GM13976 (cell line): ENCODE data around the gene TRAF3.
"Not testable (repeated sequence)": the region's sequence is repeated elsewhere in the genome, so short reads cannot be mapped to it uniquely, and the experiment has no call there.

Experiments
- DNase-seq: peaks from one replicate; pipeline ENCODE4 v3.0.0; 2012; ENCODE audit warnings: low spot score
- in situ Hi-C: fragments of 300-500 bp; cut with MboI; formaldehyde crosslinking; loops from one replicate; pipeline ENCODE4 v1.12.0; 2022; ENCODE audit warnings: low sequenced_read_pairs, mixed read lengths, inconsistent platforms; ENCODE audit not compliant: unreplicated experiment
- TF ChIP-seq, protein P1 (sequence below): IDR thresholded peaks from 2 replicates; pipeline ENCODE4 v1.5.1; 2012; ENCODE audit warnings: borderline replicate concordance, mild to moderate bottlenecking; ENCODE audit not compliant: insufficient read depth; ENCODE audit errors: extremely low read depth, missing control alignments, control extremely low read depth

TRAF3 gene

DNA sequence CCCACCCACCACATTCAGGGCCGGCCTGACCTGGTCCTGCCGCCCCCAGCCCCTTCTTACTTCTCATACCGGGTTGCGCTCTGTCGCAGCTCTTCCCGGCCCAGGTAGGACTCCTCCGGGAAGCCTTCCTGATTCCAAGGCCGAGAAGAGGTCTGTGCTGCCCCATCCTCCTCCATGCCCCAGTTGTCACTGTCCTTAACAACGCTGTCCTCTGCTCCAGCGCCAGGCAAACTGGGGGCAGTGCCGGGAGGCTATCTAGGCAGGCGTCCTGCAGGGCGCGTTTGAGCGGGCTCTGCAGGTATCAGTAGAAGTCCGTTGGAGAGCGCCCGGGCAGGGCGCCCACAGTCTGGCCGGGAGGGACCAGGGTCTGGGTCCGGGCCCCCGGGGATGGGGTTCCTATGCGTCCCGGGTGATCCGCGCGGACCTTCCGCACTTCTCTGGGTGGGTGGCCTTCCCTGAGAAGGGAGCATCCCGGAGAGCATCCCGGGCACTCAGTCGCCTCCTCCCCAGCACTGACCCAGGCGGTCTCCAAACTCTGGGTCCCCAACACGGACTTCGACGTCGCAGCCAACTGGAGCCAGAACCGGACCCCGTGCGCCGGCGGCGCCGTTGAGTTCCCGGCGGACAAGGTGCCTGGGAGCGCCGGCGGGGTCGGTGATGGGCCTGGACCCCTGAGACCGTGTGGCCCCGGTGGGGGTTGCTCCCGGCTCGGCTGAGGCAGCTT, 146.1 kb downstream of the TRAF3 start:
- TF ChIP-seq, protein P1, sequence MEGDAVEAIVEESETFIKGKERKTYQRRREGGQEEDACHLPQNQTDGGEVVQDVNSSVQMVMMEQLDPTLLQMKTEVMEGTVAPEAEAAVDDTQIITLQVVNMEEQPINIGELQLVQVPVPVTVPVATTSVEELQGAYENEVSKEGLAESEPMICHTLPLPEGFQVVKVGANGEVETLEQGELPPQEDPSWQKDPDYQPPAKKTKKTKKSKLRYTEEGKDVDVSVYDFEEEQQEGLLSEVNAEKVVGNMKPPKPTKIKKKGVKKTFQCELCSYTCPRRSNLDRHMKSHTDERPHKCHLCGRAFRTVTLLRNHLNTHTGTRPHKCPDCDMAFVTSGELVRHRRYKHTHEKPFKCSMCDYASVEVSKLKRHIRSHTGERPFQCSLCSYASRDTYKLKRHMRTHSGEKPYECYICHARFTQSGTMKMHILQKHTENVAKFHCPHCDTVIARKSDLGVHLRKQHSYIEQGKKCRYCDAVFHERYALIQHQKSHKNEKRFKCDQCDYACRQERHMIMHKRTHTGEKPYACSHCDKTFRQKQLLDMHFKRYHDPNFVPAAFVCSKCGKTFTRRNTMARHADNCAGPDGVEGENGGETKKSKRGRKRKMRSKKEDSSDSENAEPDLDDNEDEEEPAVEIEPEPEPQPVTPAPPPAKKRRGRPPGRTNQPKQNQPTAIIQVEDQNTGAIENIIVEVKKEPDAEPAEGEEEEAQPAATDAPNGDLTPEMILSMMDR, result no peak
- in situ Hi-C loops, result no loop called here
- no peak for DNase-seq

DNA sequence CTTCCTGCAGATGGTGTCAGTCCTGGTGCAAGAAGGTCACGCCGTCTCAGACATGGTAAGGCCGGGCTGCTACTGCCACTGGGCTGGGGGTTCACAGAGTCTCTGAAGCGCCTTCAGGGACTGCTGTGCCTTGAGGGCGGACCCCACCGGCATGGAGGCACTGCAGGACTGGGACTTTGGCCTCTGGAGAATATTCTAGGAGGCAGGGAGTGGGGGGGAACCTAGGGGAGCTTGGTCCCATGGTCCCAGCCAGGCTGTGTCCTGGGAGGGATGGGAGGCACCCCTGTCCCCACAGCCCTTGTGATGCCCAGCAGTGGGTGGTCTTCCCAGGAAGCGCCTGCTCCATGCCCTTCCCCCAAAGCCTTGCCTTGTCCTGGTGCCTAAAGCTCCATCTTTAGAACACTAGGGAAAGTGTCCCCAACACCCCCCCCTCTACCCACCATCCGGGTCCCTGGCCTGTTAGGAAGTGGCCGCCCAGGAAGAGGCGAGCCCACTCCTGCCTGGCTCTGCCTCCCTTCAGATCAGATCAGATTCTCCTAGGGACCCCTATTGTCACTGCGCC, 146.8 kb downstream of the TRAF3 start:
- no peak for DNase-seq
- TF ChIP-seq, protein P1, result no peak
- in situ Hi-C loops, result no loop called here

DNA sequence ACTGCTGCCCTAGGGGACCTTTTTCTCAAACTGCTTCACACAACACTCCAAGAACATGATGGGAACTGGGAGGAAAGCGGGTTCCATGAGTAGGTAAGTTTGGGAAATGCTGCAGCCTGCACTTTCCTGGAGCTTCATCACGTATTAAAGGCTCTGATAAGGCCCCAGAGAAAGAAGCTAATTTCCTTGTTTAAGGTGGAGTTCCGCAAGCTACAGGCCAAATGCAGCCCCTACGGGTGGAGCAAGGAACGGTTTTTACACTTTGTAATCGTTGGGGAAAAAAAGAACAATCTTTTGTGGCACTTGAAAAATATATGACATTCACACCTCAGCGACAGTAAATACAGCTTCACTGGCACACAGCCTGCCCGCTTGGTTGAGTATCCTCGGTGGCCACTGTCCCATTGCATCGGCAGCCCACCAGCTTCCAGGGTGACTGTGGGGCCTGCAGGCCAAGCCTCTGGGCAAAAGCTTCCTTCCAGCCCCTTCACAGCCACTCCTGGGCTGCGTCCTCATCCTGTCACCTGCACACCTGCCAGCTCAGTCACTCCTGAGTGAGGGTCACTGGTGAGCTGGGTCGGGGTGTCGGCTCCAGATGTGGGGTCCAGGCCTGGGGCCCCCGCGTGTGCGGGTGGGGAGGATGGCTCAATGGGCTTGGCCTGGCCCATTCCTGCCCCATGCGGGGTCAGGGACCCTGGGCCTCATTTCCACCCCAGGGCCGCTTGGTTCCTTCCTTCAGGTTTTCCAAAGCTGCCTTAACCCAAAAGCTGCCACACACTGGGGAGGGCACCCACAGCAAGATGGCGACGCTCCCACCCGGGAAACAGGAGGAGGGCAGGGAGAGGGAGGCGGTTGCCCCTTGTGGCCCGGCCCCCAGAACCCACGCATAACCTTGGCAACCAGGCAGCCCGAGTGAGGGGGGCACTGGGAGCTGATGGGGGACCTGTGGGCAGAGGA, 147.7 kb downstream of the TRAF3 start:
- no peak for DNase-seq

DNA sequence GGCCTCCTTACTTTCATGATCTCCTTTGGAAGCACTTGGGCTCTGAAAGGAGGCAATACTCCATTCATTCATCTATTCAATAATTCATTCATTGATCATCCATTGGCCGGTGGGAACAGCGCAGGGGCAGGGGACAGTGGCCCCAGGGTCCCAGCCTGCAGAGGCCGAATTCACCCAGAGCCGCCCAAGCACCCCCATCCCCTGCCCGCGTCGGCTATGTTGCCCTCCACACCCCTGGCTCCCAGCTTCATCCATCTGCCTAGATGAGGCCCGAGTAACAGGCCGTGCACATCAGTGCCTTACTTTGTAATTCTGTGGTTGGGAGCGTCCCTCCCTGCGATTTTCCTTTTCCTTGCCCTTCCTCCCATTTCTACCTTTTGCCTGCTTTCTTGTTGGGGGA, 148.4 kb downstream of the TRAF3 start:
- in situ Hi-C loops, result no loop called here
- DNase-seq, result no peak
- TF ChIP-seq, protein P1, result no peak

More for the DNA sequence above, 147.7 kb downstream of the TRAF3 start:
- TF ChIP-seq, protein P1, result no peak
- in situ Hi-C loops, result no loop called here

DNA sequence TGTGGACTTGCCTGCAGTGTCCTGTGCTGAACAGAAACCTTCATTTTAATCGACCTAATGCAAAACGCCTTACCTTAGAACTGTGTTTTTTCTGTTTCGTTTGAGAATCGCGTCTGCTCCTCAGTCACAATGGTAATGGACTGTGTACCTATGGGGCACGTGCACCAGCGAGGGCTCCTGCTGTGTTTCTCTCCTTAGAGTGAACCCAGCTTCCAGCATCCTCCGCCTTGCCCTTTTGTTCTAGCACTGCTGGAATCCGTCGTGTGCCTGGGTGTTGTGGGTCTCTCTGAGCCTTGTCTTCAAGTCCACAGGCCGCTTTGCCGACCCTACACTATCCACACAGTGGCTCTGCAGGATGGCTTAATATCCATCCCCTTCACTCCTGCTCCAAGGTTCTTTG, 148.9 kb downstream of the TRAF3 start:
- TF ChIP-seq, protein P1, result no peak
- no peak for DNase-seq
- in situ Hi-C loops, result no loop called here

DNA sequence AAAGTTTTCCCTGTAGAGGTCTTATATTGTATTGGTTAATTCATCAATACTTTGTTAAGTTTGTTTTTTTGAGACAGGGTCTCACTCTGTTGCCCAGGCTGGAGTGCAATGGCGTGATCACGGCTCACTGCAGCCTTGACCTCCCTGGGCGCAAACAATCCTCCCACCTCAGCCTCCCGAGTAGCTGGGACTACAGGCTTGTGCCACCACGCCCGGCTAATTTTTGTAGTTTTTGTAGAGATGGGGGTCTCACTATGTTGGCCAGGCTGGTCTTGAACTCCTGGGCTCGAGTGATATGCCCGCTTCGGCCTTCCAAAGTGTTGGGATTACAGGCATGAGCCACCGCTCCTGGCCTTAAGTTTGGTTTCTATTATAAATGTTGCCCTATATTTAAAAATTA, 149.6 kb downstream of the TRAF3 start:
- DNase-seq, in situ Hi-C loops: not testable (repeated sequence)

DNA sequence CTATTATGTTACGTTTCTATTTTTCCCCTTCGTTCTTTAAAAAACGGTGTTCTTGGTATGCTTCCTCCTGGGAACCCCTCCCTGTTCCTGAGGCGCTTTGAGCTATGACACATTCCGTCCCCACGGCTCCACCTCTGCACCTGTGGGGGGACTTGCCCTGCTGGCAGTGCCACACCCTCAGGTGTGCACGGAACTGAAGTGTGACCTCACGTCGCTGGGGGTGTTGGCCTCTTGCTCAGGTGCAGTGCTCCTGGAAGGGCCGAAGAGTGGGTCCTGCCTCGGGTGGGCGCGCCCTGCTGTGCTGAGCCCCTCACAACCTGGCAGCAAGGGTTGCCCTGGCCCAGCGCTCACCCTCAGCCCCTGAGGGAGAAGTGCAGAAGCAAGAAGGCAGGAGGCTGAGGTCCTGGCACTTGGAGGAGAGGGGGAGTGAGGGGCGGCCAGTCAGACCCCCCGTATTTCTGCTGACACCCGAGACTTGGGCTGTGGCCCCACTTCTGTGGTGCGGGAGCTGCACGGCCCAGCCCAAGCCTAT, 150.2 kb downstream of the TRAF3 start:
- TF ChIP-seq, protein P1, result no peak
- no peak for DNase-seq
- in situ Hi-C loops, result no loop called here
